GM21528 (cell line): ENCODE data around the gene ATP23.

Experiments used
- ATAC-seq: cut with Tn5 transposase; IDR thresholded peaks from one replicate; pipeline ENCODE4 v1.9.1; 2021; ENCODE audit warnings: mild to moderate bottlenecking, moderate library complexity; ENCODE audit not compliant: unreplicated experiment, low FRiP score

ATP23 gene

GRCh38 chr12:57965766-57966165 is 24.4 kb downstream of the ATP23 start:
- ATAC-seq: no peak

GRCh38 chr12:57966536-57966935 is 25.2 kb downstream of the ATP23 start:
- no peak for ATAC-seq

DNA sequence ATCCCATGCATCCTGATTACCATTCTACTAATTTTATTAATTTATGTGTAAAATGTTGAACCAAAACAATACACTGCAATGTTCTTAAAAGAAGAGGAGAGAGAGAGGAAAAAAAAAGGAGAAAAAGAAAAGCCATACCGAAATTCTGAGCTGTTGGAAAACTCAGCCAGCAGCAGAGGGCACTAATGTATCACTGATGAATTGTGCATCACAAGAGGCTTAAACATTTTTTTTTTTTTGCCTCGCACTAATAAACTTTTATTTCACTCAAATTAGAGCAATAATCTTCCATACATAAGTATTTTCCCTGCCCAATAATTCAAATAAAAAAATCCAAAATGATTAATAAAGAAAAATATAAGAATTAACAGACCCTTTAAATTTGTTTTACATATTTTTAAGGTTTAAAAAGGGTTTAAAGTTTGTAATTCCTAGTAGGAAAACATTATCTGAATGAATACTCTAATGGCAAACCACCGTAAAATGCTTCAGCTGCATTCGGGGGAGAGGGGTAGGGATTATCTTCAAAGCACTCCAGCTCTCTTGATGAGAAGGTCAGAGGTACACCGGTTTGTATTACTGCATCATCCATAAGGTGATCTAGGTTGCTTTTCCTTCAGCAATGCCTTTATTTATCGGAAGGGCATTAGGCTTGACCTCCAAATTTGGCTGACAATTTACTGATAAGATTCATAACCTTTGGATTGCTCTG is 41.9 kb downstream of the ATP23 start:
- ATAC-seq: no peak

DNA sequence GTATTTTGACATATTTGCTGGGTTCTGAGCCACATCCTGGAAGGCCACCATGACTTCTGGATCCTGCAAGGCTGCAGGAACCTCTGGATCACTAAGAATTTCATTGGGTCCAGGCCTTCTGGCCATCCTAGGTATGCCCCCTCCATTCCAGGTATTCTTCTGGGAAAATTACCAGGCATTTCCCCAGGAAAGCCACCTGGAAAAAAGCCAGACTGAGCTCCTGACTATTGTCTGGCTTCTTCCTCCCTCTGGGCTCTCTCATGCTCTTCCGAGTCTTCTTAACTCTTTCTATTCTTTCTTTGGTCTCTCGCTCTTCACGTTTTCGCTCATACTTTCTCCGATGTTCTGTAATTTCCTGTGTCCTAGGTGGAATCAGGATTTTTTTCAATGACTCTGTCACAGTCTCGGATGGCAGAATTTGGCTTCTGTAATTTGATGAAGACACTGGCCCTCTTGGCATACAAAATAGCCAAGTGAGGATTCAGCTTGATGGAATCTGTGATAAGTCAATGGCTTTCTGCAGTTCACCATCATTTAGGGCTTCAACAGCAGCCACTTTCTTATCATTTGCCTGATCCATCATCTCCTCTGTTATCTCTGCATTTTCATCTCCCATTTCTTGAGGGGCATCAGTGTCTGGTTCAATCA is 42.6 kb downstream of the ATP23 start:
- no peak for ATAC-seq

DNA sequence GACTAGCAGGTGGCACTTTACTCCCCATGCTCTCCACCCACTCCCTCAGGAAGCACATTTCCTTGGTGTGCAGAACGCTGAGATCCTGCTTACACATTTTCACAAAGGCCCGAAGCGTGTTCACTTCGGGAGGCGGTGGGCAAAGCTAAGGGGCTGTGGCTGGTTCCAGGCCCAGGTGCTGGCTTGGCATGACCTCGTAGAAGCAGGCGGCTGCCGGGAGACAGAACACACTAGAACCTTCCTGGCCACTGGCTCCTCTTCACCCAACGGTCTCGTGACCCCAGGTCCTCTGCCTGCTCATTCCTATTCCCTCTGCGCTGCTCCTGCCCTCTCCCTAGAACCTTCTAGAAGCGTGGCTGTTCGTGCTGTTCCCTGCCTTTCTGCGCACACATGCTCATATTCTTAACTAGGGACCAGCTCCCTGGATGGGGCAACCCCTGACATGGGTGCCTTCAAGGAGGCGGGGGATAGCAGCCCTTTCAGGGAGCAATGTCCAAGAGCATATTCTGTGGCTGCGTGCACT is 43.3 kb downstream of the ATP23 start:
- ATAC-seq: no peak

- ATAC-seq: no peak
Observed at GRCh38 chr12:57985685-57986084, 44.3 kb downstream of the ATP23 start.

- no peak for ATAC-seq
Observed at GRCh38 chr12:57989838-57990237, 48.5 kb downstream of the ATP23 start.

- ATAC-seq: no peak
Observed at GRCh38 chr12:57990241-57990883, 49.0 kb downstream of the ATP23 start.

- no peak for ATAC-seq
Observed at GRCh38 chr12:57992001-57992400, 50.6 kb downstream of the ATP23 start.

DNA sequence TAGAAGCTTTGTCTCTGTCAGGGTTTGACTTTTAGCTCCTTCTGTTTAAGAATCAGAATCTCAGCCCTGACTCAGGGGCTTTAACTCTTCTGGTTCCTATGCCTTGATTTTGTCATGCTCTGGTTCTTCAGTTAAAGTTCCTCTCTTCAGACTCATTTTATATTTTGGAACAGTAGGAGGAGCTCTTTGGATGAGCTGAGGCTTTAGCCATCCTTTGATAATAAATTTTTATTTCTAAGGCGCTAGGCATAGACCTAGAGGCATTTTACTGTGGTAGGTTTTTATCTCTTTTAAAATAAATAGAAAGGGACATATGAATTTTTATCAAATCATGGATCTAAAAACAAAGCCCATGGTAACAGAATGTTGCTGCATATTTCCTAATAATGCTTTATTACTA is 51.7 kb downstream of the ATP23 start:
- ATAC-seq: no peak

DNA sequence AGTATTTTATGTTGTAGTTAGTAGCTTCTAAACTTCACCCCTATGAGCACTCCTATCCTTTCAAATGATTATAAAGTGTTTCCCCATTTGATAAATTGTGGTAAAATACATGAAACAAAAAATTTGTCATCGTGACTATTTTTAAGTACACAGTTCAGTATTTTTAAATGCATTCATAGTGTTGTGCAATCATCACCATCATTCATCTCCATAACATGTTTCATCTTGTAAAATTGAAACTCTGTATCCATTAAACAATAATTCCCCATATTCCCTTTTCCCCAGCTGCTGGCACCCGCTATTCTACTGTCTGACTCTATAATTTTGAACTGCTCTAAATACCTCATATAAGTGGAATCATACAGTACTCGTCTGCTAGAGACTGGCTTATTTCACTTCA is 52.5 kb downstream of the ATP23 start:
- no peak for ATAC-seq

GRCh38 chr12:57996520-57996919 is 55.2 kb downstream of the ATP23 start:
- ATAC-seq: no peak

DNA sequence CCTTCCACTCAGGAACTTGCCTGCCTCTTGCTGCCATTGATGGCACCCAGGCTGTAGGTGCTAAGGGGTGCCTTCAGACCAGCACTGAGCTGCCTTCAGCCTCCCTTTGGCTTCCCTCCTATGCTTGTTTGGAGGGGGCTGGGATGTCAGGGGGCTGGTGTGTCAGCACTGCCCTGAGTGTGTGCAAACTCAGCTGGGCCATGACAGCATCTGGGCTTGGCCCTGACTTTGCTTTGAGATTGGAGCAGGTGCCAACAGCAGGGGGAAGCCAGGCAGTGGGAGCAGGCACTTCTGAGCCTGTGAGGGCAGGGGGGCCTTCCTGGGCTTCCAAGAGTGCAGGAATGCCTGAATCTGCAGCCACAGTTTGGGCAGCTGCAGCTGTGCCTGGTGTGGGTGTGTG is 56.9 kb downstream of the ATP23 start:
- no peak for ATAC-seq

DNA sequence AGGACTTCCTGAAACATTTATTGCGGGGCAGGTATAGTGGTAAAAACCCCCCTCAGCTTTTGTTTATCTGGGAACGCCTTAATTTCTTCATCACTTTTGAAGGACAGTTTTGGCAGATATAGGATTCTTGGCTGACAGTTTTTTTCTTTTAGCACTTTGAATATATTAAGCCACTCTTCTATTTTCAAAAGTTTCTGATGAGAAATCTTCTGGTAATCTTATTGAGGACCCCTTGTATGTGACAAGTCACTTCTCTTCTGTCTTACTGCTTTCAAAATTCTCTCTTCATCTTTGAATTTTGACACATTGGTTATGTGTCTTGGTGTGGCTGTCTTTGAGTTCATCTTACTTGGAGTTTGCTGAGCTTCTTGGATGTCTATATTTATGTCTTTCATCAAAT is 59.1 kb downstream of the ATP23 start:
- ATAC-seq: no peak

GRCh38 chr12:58007875-58008274 is 66.5 kb downstream of the ATP23 start:
- ATAC-seq: no peak

GRCh38 chr12:58008634-58009033 is 67.3 kb downstream of the ATP23 start:
- ATAC-seq: no peak
